Measurements from ENCODE around the gene ITGA1. TPM values are rescaled to one million over a fixed set of nuclear protein-coding genes. Genes with fewer than 3 reads are reported as not detected.

The ITGA1 gene
- total RNA-seq, 4 donors from 2014 or later: 29.7 to 126 (median 47.1) TPM

DNA sequence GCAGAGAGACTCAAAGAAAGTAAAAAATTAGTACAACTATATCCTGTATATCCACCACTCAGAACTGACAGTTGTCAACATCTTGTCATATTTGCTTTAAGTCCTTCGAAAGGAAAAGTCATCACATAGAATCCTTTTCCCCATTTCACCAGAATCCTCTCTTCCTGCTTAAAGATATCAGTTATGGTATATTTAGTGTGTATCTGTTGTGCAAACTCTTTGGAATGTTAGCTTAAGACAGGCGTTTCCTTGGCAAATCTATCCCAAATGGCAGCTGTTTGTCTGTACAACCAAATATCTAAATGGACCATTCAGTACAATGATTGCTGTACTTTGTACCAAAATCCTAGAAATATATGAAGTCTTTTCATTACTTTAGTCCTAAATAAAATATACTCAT is 98.5 kb downstream of the ITGA1 start:
- TF ChIP-seq, protein P1, sequence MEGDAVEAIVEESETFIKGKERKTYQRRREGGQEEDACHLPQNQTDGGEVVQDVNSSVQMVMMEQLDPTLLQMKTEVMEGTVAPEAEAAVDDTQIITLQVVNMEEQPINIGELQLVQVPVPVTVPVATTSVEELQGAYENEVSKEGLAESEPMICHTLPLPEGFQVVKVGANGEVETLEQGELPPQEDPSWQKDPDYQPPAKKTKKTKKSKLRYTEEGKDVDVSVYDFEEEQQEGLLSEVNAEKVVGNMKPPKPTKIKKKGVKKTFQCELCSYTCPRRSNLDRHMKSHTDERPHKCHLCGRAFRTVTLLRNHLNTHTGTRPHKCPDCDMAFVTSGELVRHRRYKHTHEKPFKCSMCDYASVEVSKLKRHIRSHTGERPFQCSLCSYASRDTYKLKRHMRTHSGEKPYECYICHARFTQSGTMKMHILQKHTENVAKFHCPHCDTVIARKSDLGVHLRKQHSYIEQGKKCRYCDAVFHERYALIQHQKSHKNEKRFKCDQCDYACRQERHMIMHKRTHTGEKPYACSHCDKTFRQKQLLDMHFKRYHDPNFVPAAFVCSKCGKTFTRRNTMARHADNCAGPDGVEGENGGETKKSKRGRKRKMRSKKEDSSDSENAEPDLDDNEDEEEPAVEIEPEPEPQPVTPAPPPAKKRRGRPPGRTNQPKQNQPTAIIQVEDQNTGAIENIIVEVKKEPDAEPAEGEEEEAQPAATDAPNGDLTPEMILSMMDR (IDR thresholded peaks at IDR 0.05; ENCODE audit: low read depth): no peak

DNA sequence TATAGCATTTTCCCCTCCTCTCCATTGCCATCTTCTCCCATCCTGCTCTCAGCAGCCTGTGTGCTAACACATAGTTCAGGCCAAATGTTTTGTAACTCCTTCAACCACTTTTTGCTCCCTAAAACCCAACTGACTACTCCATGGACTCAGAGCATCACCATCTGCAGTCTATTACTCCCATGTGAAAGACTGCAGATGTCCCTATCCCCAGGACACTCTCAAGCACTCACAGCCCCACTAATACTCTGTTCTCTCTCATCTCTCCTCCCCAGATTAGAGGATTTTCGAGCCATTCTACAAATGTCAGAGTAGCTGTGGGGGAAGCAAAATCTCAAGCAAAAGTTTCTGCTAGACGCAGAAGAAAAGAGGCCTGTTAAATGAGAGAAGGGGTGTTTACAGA is 99.3 kb downstream of the ITGA1 start:
- TF ChIP-seq, protein P1 (IDR thresholded peaks at IDR 0.05; ENCODE audit: low read depth): no peak

DNA sequence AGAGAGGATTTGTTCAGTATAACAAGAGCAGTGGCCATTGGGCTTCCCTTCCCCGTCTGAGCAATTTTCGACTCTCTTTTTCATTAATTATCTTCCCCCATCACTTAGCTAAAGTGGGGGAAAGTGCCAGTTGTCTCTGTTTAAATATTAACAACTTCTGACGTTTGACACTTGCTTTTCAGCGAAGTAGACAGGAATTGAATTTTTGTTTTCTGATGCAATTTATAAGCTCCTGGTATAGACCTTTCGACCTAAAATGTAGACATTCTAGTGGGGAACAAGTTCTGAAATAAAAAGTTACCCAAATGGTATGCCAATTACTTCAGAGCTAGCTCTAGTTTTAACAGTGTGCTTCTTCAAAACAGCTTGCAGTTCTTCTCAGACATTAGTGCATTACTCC is 100.6 kb downstream of the ITGA1 start:
- TF ChIP-seq, protein P1 (IDR thresholded peaks at IDR 0.05; ENCODE audit: low read depth): no peak

DNA sequence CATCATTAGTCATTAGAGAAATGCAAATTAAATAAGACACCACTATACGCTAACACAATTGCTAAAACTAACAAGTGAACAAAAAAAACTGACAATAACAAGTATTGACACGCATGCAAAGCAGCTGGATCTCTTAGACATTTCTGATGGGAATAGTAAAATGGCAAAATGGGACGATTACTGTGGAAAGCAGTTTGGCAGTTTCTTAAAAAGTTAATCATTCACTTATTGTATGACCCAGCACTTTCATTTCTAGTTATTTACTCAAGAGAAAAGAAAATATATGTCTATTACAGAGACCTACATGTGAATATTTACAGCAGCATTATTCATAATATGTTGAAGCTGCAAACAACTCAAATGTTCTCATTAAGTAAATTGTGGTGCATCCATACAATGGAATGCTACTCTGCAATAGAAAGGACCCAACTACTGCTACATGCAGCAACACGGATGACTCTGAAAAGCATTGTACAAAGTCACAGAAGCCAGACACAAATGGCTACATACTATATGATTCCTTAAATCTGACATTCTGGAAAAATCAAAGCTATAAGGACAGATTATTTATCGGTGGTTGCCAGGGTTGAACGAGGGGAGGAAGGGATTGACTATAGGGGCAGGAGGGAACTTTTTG is 104.6 kb downstream of the ITGA1 start:
- TF ChIP-seq, protein P1 (IDR thresholded peaks at IDR 0.05; ENCODE audit: low read depth): no peak

DNA sequence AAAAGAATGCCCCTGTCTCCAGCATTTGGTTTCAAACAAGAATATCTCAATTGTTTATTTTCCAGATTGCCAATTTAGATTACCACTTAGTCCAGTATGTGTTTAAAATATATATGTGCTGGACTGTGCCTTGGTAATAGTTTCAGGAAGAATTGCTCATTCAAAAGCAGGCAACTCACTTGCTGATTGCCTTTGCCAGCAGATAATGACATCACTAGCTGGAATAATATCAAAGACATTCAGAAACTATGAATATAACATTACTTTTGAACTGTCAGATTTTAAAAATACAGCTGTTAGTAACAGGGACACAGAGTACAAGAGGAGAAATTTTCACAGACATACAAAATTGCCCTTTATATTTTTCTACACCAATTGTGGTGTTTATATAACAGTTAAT is 105.4 kb downstream of the ITGA1 start:
- TF ChIP-seq, protein P1 (IDR thresholded peaks at IDR 0.05; ENCODE audit: low read depth): no peak

DNA sequence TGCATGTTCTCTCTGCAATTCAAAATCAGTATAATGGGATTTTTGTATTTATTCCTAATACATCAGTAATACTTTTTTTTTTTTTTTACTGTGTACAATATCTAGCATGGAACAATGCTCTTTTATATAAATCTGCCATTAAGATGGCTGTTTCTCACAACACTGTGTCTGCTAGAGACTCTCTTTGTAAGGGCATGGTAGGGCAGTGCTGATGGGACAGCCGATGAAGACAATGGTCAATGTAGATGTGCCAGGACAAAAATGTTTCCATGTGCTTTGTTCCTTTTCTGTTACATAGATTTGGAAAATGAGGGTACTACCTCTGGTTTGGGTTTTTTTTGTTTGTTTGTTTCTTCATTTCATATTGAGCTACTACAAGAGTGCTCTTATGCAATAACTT is 106.1 kb downstream of the ITGA1 start:
- TF ChIP-seq, protein P1 (IDR thresholded peaks at IDR 0.05; ENCODE audit: low read depth): no peak

DNA sequence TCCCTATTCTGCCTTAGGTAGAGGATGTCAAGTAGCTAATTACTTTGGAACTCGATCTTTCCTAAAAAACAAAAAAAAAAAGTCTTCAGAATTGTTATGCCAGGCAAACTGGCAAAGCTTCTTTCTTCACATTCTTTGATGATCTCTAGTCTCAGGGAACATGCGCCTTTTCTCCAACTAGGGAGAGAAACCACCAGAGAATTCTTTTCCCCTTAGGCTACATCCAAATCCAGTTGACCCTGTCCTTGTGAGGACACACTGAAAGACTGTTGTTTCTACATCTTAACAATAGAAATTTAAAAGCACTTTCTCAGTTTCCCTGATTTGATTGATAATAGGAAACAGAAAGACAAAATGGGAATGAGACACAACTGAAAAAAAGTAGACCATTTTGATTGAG is 106.7 kb downstream of the ITGA1 start:
- TF ChIP-seq, protein P1 (IDR thresholded peaks at IDR 0.05; ENCODE audit: low read depth): no peak
